HFFc6 (cell line): ENCODE measurements around the gene AGRP. TPM values are rescaled to one million over a fixed set of nuclear protein-coding genes. Genes with fewer than 3 reads are reported as not detected.

Source experiments
- DNase-seq: peaks from one replicate; pipeline ENCODE4 v3.0.0-alpha.2; 2018
- H3K27ac Mint-ChIP-seq: 2 replicates; pipeline ENCODE4 v1.8.0; 2020; ENCODE audit warnings: mild to moderate bottlenecking, mixed read lengths
- H3K27me3 Mint-ChIP-seq: 2 replicates; pipeline ENCODE4 v1.8.0; 2021; ENCODE audit warnings: mild to moderate bottlenecking, moderate library complexity, mixed read lengths; ENCODE audit not compliant: insufficient read depth
- H3K36me3 Mint-ChIP-seq: 2 replicates; pipeline ENCODE4 v1.8.0; 2021; ENCODE audit warnings: low read depth, mixed read lengths
- H3K4me1 Mint-ChIP-seq: 2 replicates; pipeline ENCODE4 v1.8.0; 2020; ENCODE audit warnings: low read depth, mixed read lengths
- H3K4me3 Mint-ChIP-seq: 2 replicates; pipeline ENCODE4 v1.8.0; 2020; ENCODE audit warnings: mild to moderate bottlenecking, moderate library complexity, mixed read lengths
- H3K9me3 Mint-ChIP-seq: 2 replicates; pipeline ENCODE4 v1.8.0; 2020; ENCODE audit warnings: mild to moderate bottlenecking, mixed read lengths
- total RNA-seq, 6 experiments: library from RNA; stranded (reverse); fragmentation: NEBNext Ultra II Directional; extraction: Animal tissue kit (Norgen Biotek cat#: 25700); gene quantifications; 2 replicates in 1 of 6; 3 replicates in 5 of 6; pipeline ENCODE4 v1.2.3, GENCODE V29; 2021
- TF ChIP-seq, protein P1 (sequence below): fragments of 200-600 bp; sonication (generic); IDR thresholded peaks from 2 replicates; pipeline ENCODE4 v1.5.0; 2021; ENCODE audit warnings: antibody characterized with exemption, mild to moderate bottlenecking

AGRP gene
- total RNA-seq, 6 experiments from 2014 or later = not detected

DNA sequence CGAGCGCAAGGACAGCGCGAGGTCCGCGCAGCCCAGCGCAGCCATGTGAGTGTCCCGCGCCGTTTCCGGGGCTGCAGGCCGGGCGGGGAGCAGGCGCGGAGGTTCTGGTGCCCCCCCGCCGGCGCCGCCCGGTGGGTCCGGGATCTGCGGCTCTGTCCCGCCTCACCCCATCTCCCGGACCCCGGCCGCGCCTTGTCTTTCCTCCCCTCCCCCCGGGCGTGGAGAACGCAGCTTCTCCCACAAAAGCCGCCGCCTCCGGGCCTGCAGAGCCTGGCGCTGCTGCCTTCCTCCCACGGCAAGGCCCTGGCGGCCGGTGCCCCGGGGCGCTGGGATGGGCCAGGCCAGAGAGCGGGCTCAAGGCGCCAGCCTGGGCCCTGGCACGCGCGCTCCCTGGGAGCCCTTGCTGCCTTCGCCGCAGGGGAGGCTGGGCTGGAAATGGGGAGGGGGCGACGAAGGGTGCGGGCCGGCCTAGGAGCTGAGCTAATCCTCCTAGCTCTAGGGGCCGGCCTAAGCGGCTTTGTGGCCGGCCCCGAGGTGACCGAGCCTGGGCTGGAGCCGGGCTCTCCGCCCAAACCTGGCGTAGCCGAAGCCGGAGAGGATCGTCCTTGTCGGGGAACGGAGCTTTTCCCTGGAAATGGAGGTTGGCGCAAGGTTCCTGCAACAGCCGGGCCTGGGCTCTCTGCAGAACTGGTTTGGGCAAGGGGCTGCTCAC lies 45.7 kb upstream of the AGRP start:
- H3K27me3 Mint-ChIP-seq = peaks cover 1% of the 10 kb centered on the region
- H3K9me3 Mint-ChIP-seq = no peaks in the 10 kb centered on the region
- TF ChIP-seq, protein P1, sequence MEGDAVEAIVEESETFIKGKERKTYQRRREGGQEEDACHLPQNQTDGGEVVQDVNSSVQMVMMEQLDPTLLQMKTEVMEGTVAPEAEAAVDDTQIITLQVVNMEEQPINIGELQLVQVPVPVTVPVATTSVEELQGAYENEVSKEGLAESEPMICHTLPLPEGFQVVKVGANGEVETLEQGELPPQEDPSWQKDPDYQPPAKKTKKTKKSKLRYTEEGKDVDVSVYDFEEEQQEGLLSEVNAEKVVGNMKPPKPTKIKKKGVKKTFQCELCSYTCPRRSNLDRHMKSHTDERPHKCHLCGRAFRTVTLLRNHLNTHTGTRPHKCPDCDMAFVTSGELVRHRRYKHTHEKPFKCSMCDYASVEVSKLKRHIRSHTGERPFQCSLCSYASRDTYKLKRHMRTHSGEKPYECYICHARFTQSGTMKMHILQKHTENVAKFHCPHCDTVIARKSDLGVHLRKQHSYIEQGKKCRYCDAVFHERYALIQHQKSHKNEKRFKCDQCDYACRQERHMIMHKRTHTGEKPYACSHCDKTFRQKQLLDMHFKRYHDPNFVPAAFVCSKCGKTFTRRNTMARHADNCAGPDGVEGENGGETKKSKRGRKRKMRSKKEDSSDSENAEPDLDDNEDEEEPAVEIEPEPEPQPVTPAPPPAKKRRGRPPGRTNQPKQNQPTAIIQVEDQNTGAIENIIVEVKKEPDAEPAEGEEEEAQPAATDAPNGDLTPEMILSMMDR = no peak
- DNase-seq = no peak
- H3K4me1 Mint-ChIP-seq = peaks cover 65% of the 10 kb centered on the region
- H3K27ac Mint-ChIP-seq = peak overlapping the region; percentile 94
- H3K36me3 Mint-ChIP-seq = peaks cover 5% of the 10 kb centered on the region; the same call in 1 of the 2 replicates
- peak overlapping the region; percentile 94 for H3K4me3 Mint-ChIP-seq

DNA sequence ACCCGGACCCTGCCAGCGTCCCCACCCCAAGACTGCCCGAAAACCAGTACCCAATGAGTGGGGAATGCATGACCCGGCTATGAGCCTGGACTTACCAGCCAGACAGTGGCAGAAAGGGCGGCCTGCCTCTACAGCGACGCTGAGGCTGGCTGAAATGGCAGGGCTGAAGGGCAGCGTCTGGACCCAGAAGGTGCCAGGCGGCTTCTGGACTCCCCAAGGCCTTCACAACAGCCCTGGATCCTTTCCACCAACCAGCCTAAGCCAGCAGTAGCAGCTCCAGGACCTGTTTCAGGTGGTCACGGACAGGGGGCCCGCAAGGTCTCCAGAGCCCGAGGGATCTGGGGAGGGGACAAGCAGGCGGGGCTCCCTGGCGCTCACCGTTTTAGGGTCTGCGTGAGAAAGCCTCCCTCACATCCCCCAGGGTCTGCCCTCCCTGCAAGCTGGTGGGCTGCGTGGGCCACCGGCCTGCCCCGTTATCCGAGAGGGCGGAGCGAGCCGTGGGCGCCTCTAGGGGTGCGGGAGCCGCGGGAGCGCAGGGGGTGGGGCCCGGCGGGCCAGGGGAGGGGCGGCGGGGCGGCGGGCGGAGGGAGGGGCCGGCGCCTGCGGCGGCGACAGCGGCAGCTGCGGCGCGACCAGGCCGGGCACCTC lies 45.0 kb upstream of the AGRP start, which contains the start of gene RIPOR1:
RIPOR1 (plus strand) TSS at position 608 of the 648 bp plus-strand sequence. CDS start 9,618 bp downstream, outside the sequence.
- H3K4me3 Mint-ChIP-seq = peak within 1 kb of the TSS; percentile 94
- peaks cover 5% of the 10 kb centered on the region; the same call in 1 of the 2 replicates for H3K36me3 Mint-ChIP-seq
- H3K4me1 Mint-ChIP-seq = peaks cover 62% of the 10 kb centered on the region
- TF ChIP-seq, protein P1 = no peak
- peak within 1 kb of the TSS; percentile 94 for H3K27ac Mint-ChIP-seq
- H3K27me3 Mint-ChIP-seq = peaks cover 1% of the 10 kb centered on the region
- H3K9me3 Mint-ChIP-seq = no peaks in the 10 kb centered on the region
- DNase-seq = no peak

DNA sequence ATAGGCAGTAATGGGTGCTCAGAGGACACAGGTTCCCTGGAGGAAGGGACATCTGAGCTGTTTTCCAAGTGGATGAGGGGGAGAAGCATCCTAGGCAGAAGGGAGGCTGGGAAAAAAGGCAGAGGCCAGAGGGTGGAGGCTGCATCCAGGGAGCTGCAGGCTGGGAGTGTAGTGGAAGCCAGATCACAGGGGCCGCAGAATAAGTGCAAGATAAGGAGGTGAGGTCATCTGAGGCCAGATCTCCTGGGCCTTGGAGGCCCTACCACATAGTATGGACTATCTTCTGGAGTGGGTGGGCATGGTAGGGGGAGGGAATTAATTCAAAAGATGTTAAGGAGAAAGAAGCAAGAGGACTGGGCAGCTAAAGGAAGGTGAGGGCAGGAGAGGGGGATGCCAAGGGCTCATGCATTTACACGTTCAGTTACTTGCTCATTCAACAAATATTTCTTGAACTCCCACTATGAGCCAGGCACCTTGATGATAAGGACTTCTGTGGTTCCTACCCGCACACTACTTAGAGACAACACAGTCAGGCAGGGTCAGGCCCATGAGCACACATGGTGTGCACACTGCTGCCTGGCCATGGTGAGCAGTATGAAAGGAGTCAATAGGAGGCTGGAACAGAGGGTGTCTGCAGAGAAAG lies 42.9 kb upstream of the AGRP start:
- Mint-ChIP-seq H3K27ac (peak overlapping the region; percentile 50; the same call in 1 of the 2 replicates), H3K9me3 (no peaks in the 10 kb centered on the region), H3K4me1 (peaks cover 47% of the 10 kb centered on the region), H3K36me3 (no peaks in the 10 kb centered on the region), H3K4me3 (peak overlapping the region; percentile 1; the same call in 1 of the 2 replicates), H3K27me3 (no peaks in the 10 kb centered on the region; the same call in none of the 2 replicates)
- TF ChIP-seq, protein P1 = no peak
- DNase-seq = no peak

DNA sequence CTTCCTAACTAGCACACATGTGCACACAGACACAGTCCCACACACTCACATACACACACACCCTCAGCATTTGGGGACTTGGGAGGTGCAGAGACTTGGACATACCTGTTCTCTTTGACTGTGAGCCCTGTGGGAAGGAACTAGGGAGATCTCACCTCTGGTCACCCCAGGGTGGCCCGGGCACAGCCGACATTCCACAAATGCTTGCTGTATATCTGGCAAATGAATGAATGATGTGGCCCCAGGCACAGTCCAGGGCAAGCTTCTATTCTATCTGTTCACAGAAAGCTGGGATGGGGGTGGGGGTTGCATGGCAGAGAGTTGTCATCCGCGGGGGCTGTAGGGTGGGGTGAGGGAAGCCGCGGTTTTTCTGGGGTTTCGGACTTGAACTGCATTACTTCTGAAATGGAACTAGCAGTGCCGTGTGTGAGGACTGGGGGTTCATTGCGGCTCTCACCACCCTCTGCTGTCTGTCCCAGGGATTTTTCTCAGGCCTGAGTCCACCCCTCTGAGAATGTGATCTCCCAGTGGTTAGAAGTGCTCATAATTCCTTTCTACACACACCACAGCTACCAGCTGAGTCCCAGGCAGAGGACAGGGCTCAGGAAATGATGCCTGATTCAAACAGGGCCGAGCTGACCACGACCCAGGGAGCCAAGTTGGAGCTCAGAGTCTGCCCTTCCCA lies 42.0 kb upstream of the AGRP start:
- TF ChIP-seq, protein P1 = peak; percentile 25; the same call in 1 of the 2 replicates
- peak; percentile 37 for DNase-seq
- H3K4me1 Mint-ChIP-seq = peaks cover 45% of the 10 kb centered on the region
- no peaks in the 10 kb centered on the region for H3K9me3 Mint-ChIP-seq
- H3K4me3 Mint-ChIP-seq = no peak overlapping the region
- H3K36me3 Mint-ChIP-seq = no peaks in the 10 kb centered on the region
- no peaks in the 10 kb centered on the region; the same call in none of the 2 replicates for H3K27me3 Mint-ChIP-seq
- H3K27ac Mint-ChIP-seq = no peak overlapping the region; the same call in 1 of the 2 replicates
